GM19372 (cell line): ENCODE results near the gene TTI1.
"Not testable (repeated sequence)": the region's sequence is repeated elsewhere in the genome, so short reads cannot be mapped to it uniquely, and the experiment has no call there.

Source experiments
- ATAC-seq: cut with Tn5 transposase; IDR thresholded peaks from one replicate; pipeline ENCODE4 v1.9.1; 2021; ENCODE audit warnings: mild to moderate bottlenecking, low read depth, moderate library complexity; ENCODE audit not compliant: unreplicated experiment

Gene TTI1

GRCh38 chr20:37972256-37973058 lies 60.8 kb downstream of the TTI1 start:
- ATAC-seq, result no peak

GRCh38 chr20:37971561-37972127 lies 61.6 kb downstream of the TTI1 start:
- no peak for ATAC-seq

GRCh38 chr20:37970856-37971245 lies 62.4 kb downstream of the TTI1 start:
- ATAC-seq, result no peak

GRCh38 chr20:37969949-37970855 lies 63.1 kb downstream of the TTI1 start:
- ATAC-seq, result no peak

GRCh38 chr20:37968841-37969401 lies 64.3 kb downstream of the TTI1 start:
- ATAC-seq, result no peak

GRCh38 chr20:37963483-37963882 lies 69.8 kb downstream of the TTI1 start:
- ATAC-seq, result not testable (repeated sequence)

- no peak for ATAC-seq
Observed at GRCh38 chr20:37961066-37961465, 72.2 kb downstream of the TTI1 start.

- no peak for ATAC-seq
Observed at GRCh38 chr20:37958856-37959520, 74.3 kb downstream of the TTI1 start.

GRCh38 chr20:37956107-37956585 lies 77.1 kb downstream of the TTI1 start:
- ATAC-seq, result no peak

- no peak for ATAC-seq
Observed at GRCh38 chr20:37955511-37955910, 77.7 kb downstream of the TTI1 start.

GRCh38 chr20:37954626-37955025 lies 78.6 kb downstream of the TTI1 start:
- no peak for ATAC-seq

GRCh38 chr20:37954190-37954589 lies 79.1 kb downstream of the TTI1 start:
- no peak for ATAC-seq

GRCh38 chr20:37948956-37949355 lies 84.3 kb downstream of the TTI1 start:
- no peak for ATAC-seq

- no peak for ATAC-seq
Observed at GRCh38 chr20:37947943-37948342, 85.3 kb downstream of the TTI1 start.

- no peak for ATAC-seq
Observed at GRCh38 chr20:37946946-37947345, 86.3 kb downstream of the TTI1 start.

- no peak for ATAC-seq
Observed at GRCh38 chr20:37945091-37945547, 88.1 kb downstream of the TTI1 start.

GRCh38 chr20:37944456-37944981 lies 88.7 kb downstream of the TTI1 start:
- ATAC-seq, result no peak

GRCh38 chr20:37943501-37944455 lies 89.5 kb downstream of the TTI1 start:
- no peak for ATAC-seq

- no peak for ATAC-seq
Observed at GRCh38 chr20:37943033-37943432, 90.2 kb downstream of the TTI1 start.
